HEK293T (cell line): ENCODE results near the gene TRIM27.
"Not testable (repeated sequence)": the region's sequence is repeated elsewhere in the genome, so short reads cannot be mapped to it uniquely, and the experiment has no call there.

Experiments
- CTCF ChIA-PET: fragments of 350-600 bp; formaldehyde crosslinking; extraction: SDS; loops from one replicate; lab custom pipeline; 2021; ENCODE audit warnings: antibody characterized with exemption, inconsistent platforms; lab: Yijun Ruan, JAX
- POLR2A ChIA-PET: fragments of 350-600 bp; formaldehyde crosslinking; extraction: SDS; loops from one replicate; lab custom pipeline; 2020; ENCODE audit warnings: antibody characterized with exemption, inconsistent platforms; lab: Yijun Ruan, JAX
- DNase-seq: peaks from one replicate; pipeline ENCODE4 v3.0.0; 2012; ENCODE audit warnings: mixed read lengths; ENCODE audit errors: extremely low spot score
- ARNT ChIP-seq: fragments of 450-650 bp; IDR thresholded peaks from 2 replicates; pipeline ENCODE4 v1.6.1; 2017; ENCODE audit warnings: mild to moderate bottlenecking
- BHLHE40 ChIP-seq: fragments of 450-650 bp; IDR thresholded peaks from 2 replicates; pipeline ENCODE4 v1.6.1; 2016; ENCODE audit warnings: mild to moderate bottlenecking, moderate library complexity, borderline replicate concordance
- CTBP1 ChIP-seq: fragments of 450-650 bp; IDR thresholded peaks from 2 replicates; pipeline ENCODE4 v1.6.1; 2016; ENCODE audit warnings: borderline replicate concordance
- ELF4 ChIP-seq: fragments of 450-650 bp; IDR thresholded peaks from 2 replicates; pipeline ENCODE4 v1.6.1; 2017; ENCODE audit warnings: antibody characterized with exemption
- FOXA1 ChIP-seq: fragments of 450-650 bp; IDR thresholded peaks from 2 replicates; pipeline ENCODE4 v1.6.1; 2016; ENCODE audit warnings: mild to moderate bottlenecking
- FOXK2 ChIP-seq: fragments of 450-650 bp; IDR thresholded peaks from 2 replicates; pipeline ENCODE4 v1.6.1; 2016; ENCODE audit warnings: mild to moderate bottlenecking
- FOXM1 ChIP-seq: fragments of 450-650 bp; IDR thresholded peaks from 2 replicates; pipeline ENCODE4 v1.6.1; 2017; ENCODE audit warnings: mild to moderate bottlenecking, borderline replicate concordance
- HDGF ChIP-seq: fragments of 450-650 bp; IDR thresholded peaks from 2 replicates; pipeline ENCODE4 v1.6.1; 2017; ENCODE audit warnings: antibody characterized with exemption, borderline replicate concordance
- L3MBTL2 ChIP-seq: fragments of 450-650 bp; conservative IDR thresholded peaks from 2 replicates; pipeline ENCODE4 v1.6.1; 2016; ENCODE audit warnings: mild to moderate bottlenecking
- LEF1 ChIP-seq: fragments of 450-650 bp; IDR thresholded peaks from 2 replicates; pipeline ENCODE4 v1.6.1; 2017; ENCODE audit warnings: mild to moderate bottlenecking, borderline replicate concordance
- NFRKB ChIP-seq: fragments of 450-650 bp; IDR thresholded peaks from 2 replicates; pipeline ENCODE4 v1.6.1; 2016; ENCODE audit warnings: mild to moderate bottlenecking, moderate library complexity
- PKNOX1 ChIP-seq: fragments of 450-650 bp; IDR thresholded peaks from 2 replicates; pipeline ENCODE4 v1.6.1; 2016
- SP1 ChIP-seq: fragments of 450-650 bp; IDR thresholded peaks from 2 replicates; pipeline ENCODE4 v1.6.1; 2017
- SUZ12 ChIP-seq: fragments of 450-650 bp; IDR thresholded peaks from 2 replicates; pipeline ENCODE4 v1.6.1; 2016; ENCODE audit warnings: mild to moderate bottlenecking
- TARDBP ChIP-seq: fragments of 450-650 bp; IDR thresholded peaks from 2 replicates; pipeline ENCODE4 v1.6.1; 2016
- ZNF384 ChIP-seq: fragments of 450-650 bp; IDR thresholded peaks from 2 replicates; pipeline ENCODE4 v1.6.1; 2016

Gene TRIM27

GRCh38 chr6:28884423-28885131 lies 39.2 kb downstream of the TRIM27 start:
- TF ChIP-seq TARDBP (no peak), LEF1 (no peak)
- no peak for DNase-seq
- POLR2A ChIA-PET, result interaction anchor here (1.3 to 2.4 kb wide), 3 partner anchors 11 to 39 kb away, joined by 5 to 17 read pairs (median 9); partner anchors contain the start of gene TRIM27
- CTCF ChIA-PET, result interaction anchor here (0.6 kb wide), 1 partner anchor 1496 kb away, joined by 3 read pairs; the partner anchor contains the start of gene ZNF391

GRCh38 chr6:28880894-28881780 lies 42.6 kb downstream of the TRIM27 start:
- no peak for TF ChIP-seq FOXK2
- TF ChIP-seq CTBP1, result no peak
- TF ChIP-seq FOXM1, result peak; percentile 44; the same call in 1 of the 2 replicates
- TF ChIP-seq BHLHE40, result no peak
- TF ChIP-seq L3MBTL2, result peak; percentile 62
- TF ChIP-seq ZNF384, result peak; percentile 53
- DNase-seq, result peak; percentile 61
- ChIA-PET CTCF (interaction anchor here (0.6 to 0.9 kb wide), 3 partner anchors 15 to 1754 kb away, joined by 3 read pairs; no protein-coding TSS in a partner anchor), POLR2A (interaction anchor here (1.2 to 2.6 kb wide), 9 partner anchors 11 to 153 kb away, joined by 3 to 26 read pairs (median 5); partner anchors contain the start of gene TRIM27)

- no peak for DNase-seq
- no peak for TF ChIP-seq PKNOX1
- no peak for TF ChIP-seq BHLHE40
- no peak for TF ChIP-seq ELF4
- no peak for TF ChIP-seq SUZ12
- TF ChIP-seq CTBP1, result no peak
- no peak for TF ChIP-seq ARNT
- no peak for TF ChIP-seq SP1
- no peak for TF ChIP-seq NFRKB
- no peak for TF ChIP-seq FOXK2
- no peak for TF ChIP-seq FOXA1
- TF ChIP-seq L3MBTL2, result no peak
- TF ChIP-seq HDGF, result no peak
- no peak for TF ChIP-seq FOXM1
- no peak for TF ChIP-seq ZNF384
- TF ChIP-seq LEF1, result no peak
- no peak for TF ChIP-seq TARDBP
- ChIA-PET POLR2A (interaction anchor here (1.2 to 2.6 kb wide), 8 partner anchors 11 to 152 kb away, joined by 3 to 26 read pairs (median 6); partner anchors contain the start of gene TRIM27), CTCF (interaction anchor here (0.6 to 0.9 kb wide), 2 partner anchors 14 to 1753 kb away, joined by 3 read pairs; no protein-coding TSS in a partner anchor)
These were observed 43.3 kb downstream of the TRIM27 start for GRCh38 chr6:28880519-28880893.

GRCh38 chr6:28876710-28877109 lies 47.1 kb downstream of the TRIM27 start:
- DNase-seq, result no peak
- TF ChIP-seq L3MBTL2 (no peak), HDGF (no peak), ARNT (no peak), LEF1 (no peak), PKNOX1 (no peak), FOXK2 (no peak), TARDBP (no peak), CTBP1 (no peak), BHLHE40 (no peak), SUZ12 (no peak), NFRKB (no peak), SP1 (no peak), ELF4 (no peak), FOXA1 (no peak), FOXM1 (no peak), ZNF384 (no peak)
- CTCF ChIA-PET, result no interaction called here
- POLR2A ChIA-PET, result interaction anchor here (1.1 kb wide), 1 partner anchor 11 kb away, joined by 4 read pairs; no protein-coding TSS in a partner anchor

GRCh38 chr6:28875191-28875747 lies 48.5 kb downstream of the TRIM27 start:
- POLR2A ChIA-PET, result interaction anchor here (0.7 to 1.9 kb wide), 4 partner anchors 9 to 38 kb away, joined by 3 to 13 read pairs (median 4); no protein-coding TSS in a partner anchor
- CTCF ChIA-PET, result interaction anchor here (0.6 to 1.5 kb wide), 2 partner anchors 8 to 38 kb away, joined by 4 read pairs; no protein-coding TSS in a partner anchor
- no peak for DNase-seq
- no peak for TF ChIP-seq BHLHE40
- no peak for TF ChIP-seq SUZ12
- TF ChIP-seq TARDBP, result no peak

GRCh38 chr6:28872157-28872817 lies 51.5 kb downstream of the TRIM27 start:
- POLR2A ChIA-PET, result interaction anchor here (1.0 kb wide), 1 partner anchor 52 kb away, joined by 3 read pairs; the partner anchor contains the start of gene TRIM27
- CTCF ChIA-PET, DNase-seq: not testable (repeated sequence)
